NCI-H128 (cell line): ENCODE results near the gene KIF5B.
"Not testable (repeated sequence)": the region's sequence is repeated elsewhere in the genome, so short reads cannot be mapped to it uniquely, and the experiment has no call there.

Experiments used
- DNase-seq: peaks from one replicate; lab custom pipeline; 2025; ENCODE audit not compliant: unreplicated experiment; lab: John Stamatoyannopoulos, UW

KIF5B gene

GRCh38 chr10:32017044-32017443 is 39.2 kb downstream of the KIF5B start:
- DNase-seq, result no peak

DNA sequence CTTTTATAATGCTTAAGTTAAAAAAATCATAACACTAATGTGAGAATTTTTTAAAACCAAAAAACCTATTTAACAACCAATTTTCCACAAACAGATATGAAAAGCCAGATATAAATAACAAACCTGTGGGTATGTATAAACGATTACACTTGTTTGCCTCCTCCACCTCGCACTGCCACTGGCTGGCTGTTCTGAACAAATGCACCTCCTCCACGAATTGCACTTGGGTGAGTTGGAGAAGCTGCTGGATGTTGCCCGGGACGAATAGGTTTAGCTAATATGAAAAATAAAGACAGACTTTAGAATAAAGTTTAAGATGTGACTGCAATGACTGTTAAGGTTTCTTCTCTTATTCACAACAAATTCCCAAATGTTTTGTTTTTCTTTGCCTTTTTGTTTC is 40.8 kb downstream of the KIF5B start:
- DNase-seq, result no peak

DNA sequence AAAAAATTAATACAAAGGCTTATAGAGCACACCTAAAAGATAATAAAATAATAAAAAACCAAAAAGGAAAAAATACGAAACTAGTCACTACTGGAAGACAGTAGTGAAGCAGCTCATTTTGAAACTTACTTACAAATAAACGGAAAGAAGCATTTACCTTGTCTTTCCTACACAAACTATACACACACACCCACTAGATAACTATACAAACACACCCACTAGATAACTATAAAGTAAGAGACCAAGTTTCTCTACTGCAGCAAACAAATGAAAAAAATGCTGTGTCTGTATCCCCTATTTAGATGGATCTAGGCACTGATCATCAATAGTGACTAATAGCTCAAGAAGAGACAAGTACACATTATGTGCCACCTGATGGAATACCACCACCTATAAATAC is 49.2 kb downstream of the KIF5B start:
- no peak for DNase-seq

GRCh38 chr10:32005050-32005449 is 51.2 kb downstream of the KIF5B start:
- DNase-seq, result no peak

GRCh38 chr10:32004161-32004591 is 52.0 kb downstream of the KIF5B start:
- DNase-seq, result no peak

- no peak for DNase-seq
Measured at GRCh38 chr10:32002531-32002930, 53.7 kb downstream of the KIF5B start.

DNA sequence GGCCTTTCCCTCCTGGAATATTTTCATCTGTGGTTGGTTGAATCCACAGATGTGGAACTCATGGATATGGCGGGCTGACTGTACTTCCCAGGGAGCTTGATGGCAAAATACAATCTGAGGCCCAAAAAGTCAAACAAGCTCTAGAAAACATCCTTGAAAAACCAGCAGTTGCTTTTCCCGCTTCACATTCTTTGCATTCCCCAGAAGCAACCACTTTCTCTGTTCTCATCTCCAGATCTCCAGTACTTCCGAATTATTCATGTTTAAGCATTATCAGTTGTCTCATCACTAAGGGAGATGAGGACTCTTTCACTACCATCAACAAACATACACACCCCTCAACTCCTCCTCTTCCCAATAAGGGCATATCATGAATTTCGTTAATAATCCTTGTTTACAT is 55.3 kb downstream of the KIF5B start:
- no peak for DNase-seq

GRCh38 chr10:31999836-32000235 is 56.4 kb downstream of the KIF5B start:
- DNase-seq, result no peak

DNA sequence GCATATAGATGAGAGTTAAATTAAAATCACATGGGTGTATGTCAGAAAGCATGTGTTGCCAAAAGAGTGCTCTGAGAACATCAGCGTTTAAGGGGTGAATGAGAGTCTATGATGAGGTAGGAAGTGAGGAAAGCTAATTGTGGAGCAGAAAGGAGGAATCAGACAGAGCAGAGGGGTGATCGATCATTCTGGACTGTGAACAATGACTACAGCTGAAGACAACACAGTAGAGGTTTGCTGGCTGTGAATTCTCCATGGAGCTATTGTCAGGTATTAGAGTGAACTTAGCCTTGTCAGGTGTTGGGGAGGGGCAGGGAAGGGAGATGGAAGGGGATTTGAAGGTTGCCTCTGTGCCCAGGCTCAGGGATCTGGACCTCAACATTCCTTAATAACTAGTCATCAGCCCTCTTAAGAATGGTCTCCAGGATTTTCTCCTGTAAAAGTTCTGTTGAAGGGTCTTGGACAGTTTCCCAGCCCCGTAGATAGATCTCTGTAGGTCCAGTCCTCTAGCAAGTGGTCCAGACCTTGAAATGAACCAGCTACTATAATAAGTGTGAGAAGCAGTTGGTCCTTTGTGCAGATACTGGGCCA is 57.1 kb downstream of the KIF5B start:
- DNase-seq, result no peak

GRCh38 chr10:31994926-31995325 is 61.3 kb downstream of the KIF5B start:
- DNase-seq, result no peak

- no peak for DNase-seq
Measured at GRCh38 chr10:31990937-31991336, 65.3 kb downstream of the KIF5B start.

- not testable (repeated sequence) for DNase-seq
Measured at GRCh38 chr10:31987786-31988185, 68.4 kb downstream of the KIF5B start.

DNA sequence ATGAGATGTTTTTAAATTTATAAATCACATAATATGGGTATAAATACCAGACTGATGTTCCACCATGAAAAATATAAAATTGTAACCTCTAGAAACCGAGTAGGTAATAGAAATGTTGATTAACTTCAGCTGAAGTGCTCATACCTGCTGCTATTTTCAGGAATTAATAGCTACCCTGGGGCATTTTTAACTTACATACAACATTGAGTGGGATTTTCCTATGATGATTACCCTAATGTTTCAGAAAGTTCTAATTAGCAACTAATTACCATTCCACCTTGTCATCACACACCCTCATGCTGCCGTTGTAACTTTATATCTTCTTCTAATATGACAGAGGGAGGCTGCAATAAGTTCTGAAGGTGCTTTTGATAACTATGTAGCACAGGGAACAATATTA is 74.1 kb downstream of the KIF5B start:
- DNase-seq, result no peak

GRCh38 chr10:31980471-31980870 is 75.8 kb downstream of the KIF5B start:
- DNase-seq, result no peak

DNA sequence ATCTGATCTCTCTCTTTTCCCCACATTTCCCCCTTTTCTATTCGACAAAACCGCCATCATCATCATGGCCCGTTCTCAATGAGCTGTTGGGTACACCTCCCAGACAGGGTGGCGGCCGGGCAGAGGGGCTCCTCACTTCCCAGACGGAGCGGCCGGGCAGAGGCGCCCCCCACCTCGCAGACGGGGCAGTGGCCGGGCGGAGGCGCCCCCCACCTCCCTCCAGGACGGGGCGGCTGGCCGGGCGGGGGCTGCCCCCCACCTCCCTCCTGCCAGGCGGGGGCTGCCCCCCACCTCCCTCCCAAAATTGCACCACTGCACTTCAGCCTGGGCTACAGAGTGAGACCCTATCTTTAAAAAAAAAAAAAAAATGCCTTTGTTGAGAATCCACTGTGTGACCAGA is 77.2 kb downstream of the KIF5B start:
- not testable (repeated sequence) for DNase-seq

- DNase-seq, result no peak
Measured at GRCh38 chr10:31978156-31978483, 78.1 kb downstream of the KIF5B start.

- DNase-seq, result no peak
Measured at GRCh38 chr10:31977440-31978155, 78.6 kb downstream of the KIF5B start.

GRCh38 chr10:31975157-31975765 is 81.0 kb downstream of the KIF5B start:
- no peak for DNase-seq

- DNase-seq, result no peak
Measured at GRCh38 chr10:31974434-31975124, 81.6 kb downstream of the KIF5B start.

DNA sequence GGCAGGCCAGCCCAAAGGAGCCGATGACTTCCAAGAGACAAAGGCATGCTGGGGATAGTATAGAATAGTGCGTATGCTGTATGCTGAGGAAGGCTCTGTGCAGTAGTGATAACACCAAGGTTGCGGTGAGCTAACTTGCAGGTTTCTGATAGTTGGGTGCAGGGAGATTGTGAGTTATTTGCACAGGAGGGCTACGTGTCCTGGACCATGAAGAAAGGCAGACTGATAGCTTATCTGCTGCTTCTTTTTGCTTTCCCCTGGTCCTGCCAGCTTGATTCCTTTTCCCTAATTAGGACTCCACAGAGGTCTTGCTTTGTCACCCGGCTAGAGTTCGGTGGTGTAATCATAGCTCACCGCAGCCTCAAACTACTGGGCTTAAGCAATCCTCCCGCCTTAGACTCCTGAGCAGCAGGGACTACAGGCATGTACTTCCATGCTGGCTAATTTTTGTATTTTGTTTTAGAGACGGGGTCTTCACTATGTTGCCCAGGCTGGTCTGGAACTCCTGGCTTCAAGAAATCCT is 83.6 kb downstream of the KIF5B start:
- no peak for DNase-seq

DNA sequence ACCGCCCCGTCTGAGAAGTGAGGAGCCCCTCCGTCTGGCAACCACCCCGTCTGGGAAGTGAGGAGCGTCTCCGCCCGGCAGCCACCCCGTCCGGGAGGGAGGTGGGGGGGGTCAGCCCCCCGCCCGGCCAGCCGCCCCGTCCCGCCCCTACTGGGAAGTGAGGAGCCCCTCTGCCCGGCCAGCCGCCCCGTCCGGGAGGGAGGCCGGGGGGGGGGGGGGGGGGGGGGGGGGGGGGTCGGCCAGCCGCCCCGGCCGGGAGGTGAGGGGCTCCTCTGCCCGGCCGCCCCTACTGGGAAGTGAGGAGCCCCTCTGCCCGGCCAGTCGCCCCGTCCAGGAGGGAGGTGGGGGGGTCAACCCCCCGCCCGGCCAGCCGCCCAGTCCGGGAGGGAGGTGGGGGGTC is 86.4 kb downstream of the KIF5B start:
- not testable (repeated sequence) for DNase-seq

GRCh38 chr10:31963589-31963980 is 92.6 kb downstream of the KIF5B start:
- DNase-seq, result no peak
